Activated CD4-positive, alpha-beta memory T cell treated with anti-CD3 and anti-CD28 coated beads, Interleukin-2, amount 10 ng/mL, durations not matched to agents 7 days and 5 days (primary cell): Measurements from ENCODE around the gene SLC6A9. TPM values are rescaled to one million over a fixed set of nuclear protein-coding genes. Genes with fewer than 3 reads are reported as not detected.

ENCODE experiments used
- CTCF ChIA-PET: fragments of 350-600 bp; sonication (Branson Sonifier 250); formaldehyde crosslinking; loops from one replicate; lab custom pipeline; 2021; ENCODE audit warnings: antibody characterized with exemption, inconsistent platforms; lab: Charles Lee
- POLR2A ChIA-PET: fragments of 350-600 bp; sonication (Branson Sonifier 250); formaldehyde crosslinking; loops from one replicate; lab custom pipeline; 2021; ENCODE audit warnings: antibody characterized with exemption; lab: Charles Lee
- DNase-seq: peaks from one replicate; pipeline ENCODE4 v3.0.0-alpha.2; 2020
- H3K27ac Mint-ChIP-seq: one replicate; pipeline ENCODE4 v1.8.0; 2021; ENCODE audit warnings: mild to moderate bottlenecking, mixed read lengths
- H3K27me3 Mint-ChIP-seq: one replicate; pipeline ENCODE4 v1.8.0; 2021; ENCODE audit warnings: mixed read lengths
- H3K36me3 Mint-ChIP-seq: one replicate; pipeline ENCODE4 v1.8.0; 2021; ENCODE audit warnings: low read depth, mixed read lengths
- H3K4me1 Mint-ChIP-seq: one replicate; pipeline ENCODE4 v1.8.0; 2021; ENCODE audit warnings: mixed read lengths
- H3K4me3 Mint-ChIP-seq: one replicate; pipeline ENCODE4 v1.8.0; 2021; ENCODE audit warnings: mild to moderate bottlenecking, mixed read lengths
- H3K9me3 Mint-ChIP-seq: one replicate; pipeline ENCODE4 v1.8.0; 2021; ENCODE audit warnings: mixed read lengths
- total RNA-seq, 2 experiments: library from RNA; stranded (reverse); gene quantifications; one replicate each; pipeline ENCODE4 v1.2.3, GENCODE V29; 2021

The SLC6A9 gene
- total RNA-seq, 2 experiments from 2014 or later: 4.8 to 5.7 TPM

DNA sequence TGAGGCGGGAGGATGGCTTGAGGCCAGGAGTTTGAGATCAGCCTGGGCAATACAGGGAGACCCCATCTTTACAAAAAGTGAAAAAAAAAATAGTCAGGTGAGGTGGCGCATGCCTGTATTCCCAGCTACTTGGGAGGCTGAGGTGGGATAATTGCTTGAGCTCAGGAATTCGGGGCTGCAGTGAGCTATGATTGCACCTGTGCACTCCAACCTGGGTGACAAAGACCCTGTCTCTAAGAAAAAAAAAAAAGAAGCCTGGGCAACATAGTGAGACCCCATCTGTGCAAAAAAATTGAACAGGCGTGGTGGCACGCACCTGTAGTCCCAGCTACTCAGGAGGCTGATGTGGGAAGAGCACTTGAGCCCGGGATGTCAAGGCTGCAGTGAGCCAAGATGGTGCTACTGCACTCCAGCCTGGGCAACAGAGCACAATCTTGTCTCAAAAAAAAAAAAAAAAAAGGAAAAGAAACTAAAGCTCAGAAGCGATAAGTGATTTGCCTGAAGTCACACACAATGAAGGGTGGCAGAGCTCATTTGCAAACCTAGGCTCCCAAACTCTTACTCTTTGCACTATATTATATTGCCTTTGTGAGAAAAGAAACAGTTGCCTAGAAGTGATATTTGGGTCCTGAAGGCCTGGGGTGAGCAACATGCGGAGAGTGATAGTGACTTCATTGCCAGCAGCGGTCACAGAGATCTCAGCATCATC lies 37.9 kb downstream of the SLC6A9 start:
- H3K9me3 Mint-ChIP-seq: no peaks in the 10 kb centered on the region
- H3K36me3 Mint-ChIP-seq: no peaks in the 10 kb centered on the region
- H3K4me1 Mint-ChIP-seq: peaks cover 25% of the 10 kb centered on the region
- POLR2A ChIA-PET: interaction anchor here (1.8 kb wide), 1 partner anchor 18 kb away, joined by 15 read pairs; the partner anchor contains the start of gene ATP6V0B
- no peak for DNase-seq
- H3K27ac Mint-ChIP-seq: no peak overlapping the region
- no peak overlapping the region for H3K4me3 Mint-ChIP-seq
- CTCF ChIA-PET: interaction anchor here (0.8 to 2.9 kb wide), 10 partner anchors 11 to 230 kb away, joined by 3 to 12 read pairs (median 6); partner anchors contain the start of gene ATP6V0B
- no peaks in the 10 kb centered on the region for H3K27me3 Mint-ChIP-seq

DNA sequence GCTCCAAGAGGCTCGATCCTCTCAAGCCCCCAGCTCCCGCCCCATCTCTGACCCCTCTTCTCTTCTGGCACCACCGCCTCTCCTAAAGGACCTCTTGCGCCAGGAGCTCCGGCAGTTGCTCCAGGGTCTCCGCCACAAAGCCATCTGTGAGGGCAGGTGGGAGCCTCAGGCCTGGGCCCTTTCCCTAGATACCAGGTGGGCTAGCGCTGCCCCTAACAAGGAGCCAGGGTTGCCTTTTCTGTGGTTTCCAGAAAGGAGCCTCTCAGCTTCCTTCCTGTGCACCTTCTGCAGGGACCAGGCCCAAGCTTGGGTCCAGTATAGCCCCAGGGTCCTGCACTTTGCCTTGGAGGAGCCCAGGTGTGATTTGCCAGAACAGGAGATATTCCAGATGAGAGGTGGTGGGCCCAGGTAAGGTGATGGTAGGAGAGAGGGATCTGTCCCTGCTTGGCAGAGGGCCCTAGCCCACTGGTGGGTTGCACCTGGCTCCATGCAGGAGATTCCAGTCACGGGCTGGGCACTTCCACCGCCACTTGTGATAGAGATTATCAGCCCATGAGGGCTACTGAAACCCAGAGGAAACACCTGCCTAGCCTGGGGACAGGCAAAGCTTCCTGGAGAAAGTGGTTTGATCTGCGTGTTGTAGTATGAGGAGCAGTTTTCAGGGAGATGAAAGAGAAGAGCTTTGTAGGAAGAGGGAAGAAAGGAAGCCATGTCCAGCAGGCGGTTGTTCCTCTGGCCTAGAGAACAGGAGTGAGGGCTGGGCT lies 38.8 kb downstream of the SLC6A9 start:
- POLR2A ChIA-PET: interaction anchor here (1.8 kb wide), 1 partner anchor 17 kb away, joined by 15 read pairs; the partner anchor contains the start of gene ATP6V0B
- peak overlapping the region; percentile 90 for H3K4me3 Mint-ChIP-seq
- H3K36me3 Mint-ChIP-seq: no peaks in the 10 kb centered on the region
- H3K27me3 Mint-ChIP-seq: no peaks in the 10 kb centered on the region
- H3K9me3 Mint-ChIP-seq: no peaks in the 10 kb centered on the region
- H3K4me1 Mint-ChIP-seq: peaks cover 24% of the 10 kb centered on the region
- no peak overlapping the region for H3K27ac Mint-ChIP-seq
- DNase-seq: no peak
- CTCF ChIA-PET: interaction anchor here (0.8 to 2.9 kb wide), 9 partner anchors 12 to 229 kb away, joined by 3 to 12 read pairs (median 6); partner anchors contain the start of gene ATP6V0B

DNA sequence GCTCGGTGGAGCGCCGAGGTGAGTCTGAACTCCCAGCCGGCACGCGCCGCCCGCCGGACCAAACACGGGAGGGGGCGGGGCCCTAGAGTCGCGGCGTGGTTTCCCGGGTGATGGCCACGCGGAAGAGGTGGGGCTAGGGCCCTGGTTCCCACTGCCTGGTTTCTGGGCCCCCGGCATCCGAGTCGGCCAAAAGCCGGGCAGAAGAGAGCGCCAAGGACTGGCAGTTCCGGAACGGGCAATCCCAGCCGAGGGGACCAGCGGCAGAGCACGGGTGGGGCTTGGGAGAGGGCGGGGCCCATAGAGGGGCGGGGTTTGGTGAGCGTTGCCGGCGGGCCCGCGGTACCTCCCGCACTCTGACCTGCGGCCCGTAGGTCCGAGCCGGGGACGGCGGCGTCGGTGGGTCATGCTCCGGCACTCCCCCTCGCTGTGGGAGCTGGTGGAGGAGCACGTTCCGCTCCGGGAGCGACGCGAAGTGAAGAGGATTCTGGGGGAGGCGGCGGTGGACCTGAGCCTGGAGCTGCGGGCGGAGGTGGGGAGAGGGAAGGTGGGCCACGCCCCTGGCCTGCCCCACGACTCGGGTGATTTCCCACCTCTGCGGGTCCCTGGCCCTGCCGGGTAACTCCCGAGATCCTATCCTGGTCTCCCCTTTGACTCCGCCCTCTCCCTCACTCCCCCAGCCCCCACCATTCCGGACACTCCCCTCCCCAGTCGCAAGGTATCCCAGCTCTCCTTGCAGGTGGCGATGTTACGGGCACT lies 39.6 kb downstream of the SLC6A9 start, which contains the start of gene CCDC24:
Gene CCDC24 (plus strand): TSS at position 124 of the 756 bp plus-strand sequence. CDS start 280 bp downstream, at position 404.
- POLR2A ChIA-PET: interaction anchor here (1.8 to 3.5 kb wide), 2 partner anchors 16 kb away, joined by 15 to 19 read pairs; partner anchors contain the start of gene ATP6V0B
- peak within 1 kb of the TSS; percentile 64 for H3K27ac Mint-ChIP-seq
- peak; percentile 78 for DNase-seq

DNA sequence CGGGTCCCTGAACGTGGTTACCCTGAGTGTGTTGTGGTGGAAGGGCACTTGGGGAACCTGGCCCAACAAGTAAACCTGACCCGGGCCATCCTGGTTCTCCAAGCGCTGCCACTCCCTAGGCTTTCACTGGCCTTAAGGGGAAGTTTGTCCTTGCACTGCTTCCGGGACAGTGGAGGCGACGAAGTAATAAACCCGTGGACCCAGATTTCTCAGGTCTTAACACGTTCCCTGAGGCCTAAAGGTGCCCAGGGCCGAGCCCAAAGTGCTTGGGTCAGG lies 40.1 kb downstream of the SLC6A9 start:
- CTCF ChIA-PET: no interaction called here
- Mint-ChIP-seq H3K27me3 (no peaks in the 10 kb centered on the region), H3K36me3 (no peaks in the 10 kb centered on the region), H3K4me1 (peaks cover 24% of the 10 kb centered on the region), H3K4me3 (peak overlapping the region; percentile 90), H3K9me3 (no peaks in the 10 kb centered on the region), H3K27ac (no peak overlapping the region)
- no peak for DNase-seq
- POLR2A ChIA-PET: interaction anchor here (1.0 to 3.5 kb wide), 2 partner anchors 16 to 44 kb away, joined by 3 to 19 read pairs; partner anchors contain the start of genes ATP6V0B and IPO13

More for the DNA sequence above, 39.6 kb downstream of the SLC6A9 start, which contains the start of gene CCDC24:
- Mint-ChIP-seq H3K4me3 (peak within 1 kb of the TSS; percentile 90), H3K27me3 (no peaks in the 10 kb centered on the region), H3K36me3 (no peaks in the 10 kb centered on the region), H3K9me3 (no peaks in the 10 kb centered on the region), H3K4me1 (peaks cover 24% of the 10 kb centered on the region)
- CTCF ChIA-PET: interaction anchor here (1.0 to 2.9 kb wide), 6 partner anchors 13 to 228 kb away, joined by 3 to 12 read pairs (median 8); partner anchors contain the start of gene ATP6V0B

DNA sequence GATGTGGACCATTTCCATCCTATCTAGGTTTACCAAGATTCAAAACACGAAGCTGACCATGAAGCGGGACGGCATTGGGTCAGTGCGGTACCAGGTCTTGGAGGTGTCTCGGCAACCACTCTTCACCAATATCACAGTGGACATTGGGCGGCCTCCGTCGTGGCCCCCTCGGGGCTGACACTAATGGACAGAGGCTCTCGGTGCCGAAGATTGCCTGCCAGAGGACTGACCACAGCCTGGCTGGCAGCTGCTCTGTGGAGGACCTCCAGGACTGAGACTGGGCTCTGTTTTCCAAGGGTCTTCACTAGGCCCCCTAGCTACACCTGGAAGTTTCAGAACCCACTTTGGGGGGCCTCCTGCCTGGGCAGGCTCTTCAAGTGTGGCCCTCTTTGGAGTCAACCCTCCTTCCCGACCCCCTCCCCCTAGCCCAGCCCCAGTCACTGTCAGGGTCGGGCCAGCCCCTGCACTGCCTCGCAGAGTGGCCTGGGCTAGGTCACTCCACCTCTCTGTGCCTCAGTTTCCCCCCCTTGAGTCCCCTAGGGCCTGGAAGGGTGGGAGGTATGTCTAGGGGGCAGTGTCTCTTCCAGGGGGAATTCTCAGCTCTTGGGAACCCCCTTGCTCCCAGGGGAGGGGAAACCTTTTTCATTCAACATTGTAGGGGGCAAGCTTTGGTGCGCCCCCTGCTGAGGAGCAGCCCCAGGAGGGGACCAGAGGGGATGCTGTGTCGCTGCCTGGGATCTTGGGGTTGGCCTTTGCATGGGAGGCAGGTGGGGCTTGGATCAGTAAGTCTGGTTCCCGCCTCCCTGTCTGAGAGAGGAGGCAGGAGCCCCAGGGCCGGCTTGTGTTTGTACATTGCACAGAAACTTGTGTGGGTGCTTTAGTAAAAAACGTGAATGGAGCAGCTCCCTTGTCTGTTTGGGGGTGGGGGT lies 40.7 kb downstream of the SLC6A9 start:
- POLR2A ChIA-PET: interaction anchor here (0.7 to 3.5 kb wide), 3 partner anchors 15 to 44 kb away, joined by 3 to 19 read pairs (median 3); partner anchors contain the start of genes ATP6V0B and IPO13
- H3K36me3 Mint-ChIP-seq: no peaks in the 10 kb centered on the region
- H3K9me3 Mint-ChIP-seq: no peaks in the 10 kb centered on the region
- H3K4me3 Mint-ChIP-seq: peak overlapping the region; percentile 90
- H3K4me1 Mint-ChIP-seq: peaks cover 24% of the 10 kb centered on the region
- DNase-seq: no peak
- CTCF ChIA-PET: interaction anchor here (0.8 to 1.8 kb wide), 2 partner anchors 15 to 16 kb away, joined by 3 to 8 read pairs; partner anchors contain the start of gene ATP6V0B
- H3K27me3 Mint-ChIP-seq: no peaks in the 10 kb centered on the region
- H3K27ac Mint-ChIP-seq: no peak overlapping the region

DNA sequence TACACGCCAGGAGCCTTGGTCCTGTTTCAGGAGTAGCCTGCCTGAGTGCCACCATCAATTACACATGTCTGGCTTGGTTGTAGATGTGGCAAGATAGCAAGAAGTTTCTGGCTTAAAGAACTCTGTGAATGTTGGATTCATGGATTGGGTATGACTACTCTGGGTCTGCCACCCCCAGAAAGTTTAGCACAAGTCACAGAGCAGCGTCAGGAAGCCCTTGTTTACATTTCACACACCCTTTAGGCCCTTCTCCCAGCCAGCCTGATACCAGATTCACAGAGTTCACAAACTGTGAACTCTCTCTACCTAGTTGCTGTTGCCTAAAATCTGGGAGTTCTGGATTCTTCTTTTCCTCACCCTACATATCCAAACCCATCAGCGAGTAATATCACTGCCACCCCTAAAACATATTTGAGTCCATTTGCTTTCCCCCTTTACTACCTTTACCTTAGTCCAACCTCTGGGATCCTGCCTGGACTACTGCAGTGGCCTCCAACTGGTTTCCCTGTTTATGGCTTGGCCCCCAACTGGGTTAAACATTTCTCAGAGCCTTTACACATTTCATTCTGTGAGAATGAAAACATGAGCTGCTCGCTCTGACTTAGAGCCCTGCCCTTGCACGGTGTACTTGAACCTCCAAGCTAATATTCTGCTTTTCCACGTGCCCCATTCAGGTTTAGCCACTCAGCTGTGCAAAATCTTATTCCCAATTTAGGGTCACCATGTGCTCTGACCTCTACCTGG lies 43.9 kb downstream of the SLC6A9 start:
- Mint-ChIP-seq H3K4me3 (no peak overlapping the region), H3K27me3 (no peaks in the 10 kb centered on the region), H3K27ac (no peak overlapping the region), H3K36me3 (no peaks in the 10 kb centered on the region), H3K9me3 (no peaks in the 10 kb centered on the region), H3K4me1 (peaks cover 17% of the 10 kb centered on the region)
- ChIA-PET CTCF (no interaction called here), POLR2A (interaction anchor here (2.5 kb wide), 1 partner anchor 12 kb away, joined by 9 read pairs; the partner anchor contains the start of gene ATP6V0B)
- DNase-seq: no peak

DNA sequence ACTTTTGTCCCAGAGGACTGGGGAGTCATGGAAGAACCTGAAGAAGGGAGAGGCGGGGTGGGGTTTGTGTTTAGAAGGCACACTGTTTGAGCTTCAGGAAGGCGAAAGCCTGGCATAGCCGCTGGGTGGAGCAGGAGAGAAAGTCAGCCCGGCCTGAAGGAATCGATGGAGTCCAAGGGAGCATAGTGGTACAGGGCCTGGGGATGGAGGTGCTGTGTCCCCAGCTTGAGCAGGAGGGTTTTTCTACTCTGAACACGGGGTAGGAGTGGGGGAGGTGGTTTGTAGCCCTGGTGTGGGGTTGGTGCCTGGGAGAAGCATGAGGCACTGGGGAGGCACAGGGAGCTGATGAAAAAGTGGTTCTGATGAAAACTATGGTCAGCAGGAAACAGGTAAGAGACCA lies 44.5 kb downstream of the SLC6A9 start:
- DNase-seq: no peak
- POLR2A ChIA-PET: interaction anchor here (2.5 kb wide), 1 partner anchor 11 kb away, joined by 9 read pairs; the partner anchor contains the start of gene ATP6V0B
- no peak overlapping the region for H3K27ac Mint-ChIP-seq

DNA sequence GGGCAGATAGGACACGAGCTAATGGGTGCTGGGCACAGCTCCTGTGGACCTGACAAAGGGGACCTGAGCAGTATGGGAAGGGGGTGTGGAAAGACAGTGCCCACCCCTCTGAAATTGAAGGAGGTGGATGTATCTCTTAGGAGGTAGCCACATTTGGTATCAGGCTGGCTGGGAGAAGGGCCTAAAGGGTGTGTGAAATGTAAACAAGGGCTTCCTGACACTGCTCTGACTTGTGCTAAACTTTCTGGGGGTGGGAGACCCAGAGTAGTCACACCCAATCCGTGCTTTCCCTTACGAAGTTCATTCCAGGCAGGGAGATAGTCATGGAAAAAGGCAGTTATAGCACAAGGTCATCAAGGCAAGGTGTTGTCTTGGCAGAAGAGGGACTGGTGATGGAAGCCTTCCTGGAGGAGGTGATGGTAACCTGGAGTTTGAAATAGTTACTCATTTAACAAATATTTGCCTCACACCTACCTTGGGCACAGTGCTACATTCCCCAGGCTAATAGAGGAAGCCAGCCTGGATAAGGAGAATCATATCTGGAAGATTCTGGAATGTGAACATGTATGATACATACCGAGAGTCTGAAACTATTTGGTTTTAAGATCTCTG lies 45.2 kb downstream of the SLC6A9 start:
- no peaks in the 10 kb centered on the region for H3K9me3 Mint-ChIP-seq
- no peak for DNase-seq
- no peaks in the 10 kb centered on the region for H3K27me3 Mint-ChIP-seq
- ChIA-PET CTCF (no interaction called here), POLR2A (interaction anchor here (2.5 kb wide), 1 partner anchor 10 kb away, joined by 9 read pairs; the partner anchor contains the start of gene ATP6V0B)
- no peak overlapping the region for H3K27ac Mint-ChIP-seq
- no peaks in the 10 kb centered on the region for H3K36me3 Mint-ChIP-seq
- H3K4me1 Mint-ChIP-seq: peaks cover 6% of the 10 kb centered on the region
- no peak overlapping the region for H3K4me3 Mint-ChIP-seq

More for the DNA sequence above, 44.5 kb downstream of the SLC6A9 start:
- H3K4me1 Mint-ChIP-seq: peaks cover 12% of the 10 kb centered on the region
- H3K4me3 Mint-ChIP-seq: no peak overlapping the region
- no peaks in the 10 kb centered on the region for H3K9me3 Mint-ChIP-seq
- H3K27me3 Mint-ChIP-seq: no peaks in the 10 kb centered on the region
- CTCF ChIA-PET: no interaction called here
- H3K36me3 Mint-ChIP-seq: no peaks in the 10 kb centered on the region

DNA sequence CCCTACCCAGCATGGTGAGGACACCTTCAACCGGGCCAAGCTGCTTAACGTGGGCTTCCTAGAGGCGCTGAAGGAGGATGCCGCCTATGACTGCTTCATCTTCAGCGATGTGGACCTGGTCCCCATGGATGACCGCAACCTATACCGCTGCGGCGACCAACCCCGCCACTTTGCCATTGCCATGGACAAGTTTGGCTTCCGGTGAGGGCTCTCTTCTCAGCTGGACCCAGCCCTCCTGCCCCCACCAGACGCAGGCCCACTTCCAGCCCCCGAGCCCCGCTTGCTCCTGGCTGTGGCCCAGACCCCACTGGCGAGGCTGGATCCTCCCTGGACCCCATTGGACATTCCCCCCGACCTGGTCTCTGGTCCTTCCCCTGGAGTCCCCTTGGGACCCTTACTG lies 46.4 kb downstream of the SLC6A9 start:
- ChIA-PET CTCF (no interaction called here), POLR2A (no interaction called here)
- Mint-ChIP-seq H3K4me3 (no peak overlapping the region), H3K27me3 (no peaks in the 10 kb centered on the region), H3K4me1 (peaks cover 13% of the 10 kb centered on the region), H3K9me3 (no peaks in the 10 kb centered on the region), H3K36me3 (no peaks in the 10 kb centered on the region), H3K27ac (no peak overlapping the region)
- DNase-seq: no peak

DNA sequence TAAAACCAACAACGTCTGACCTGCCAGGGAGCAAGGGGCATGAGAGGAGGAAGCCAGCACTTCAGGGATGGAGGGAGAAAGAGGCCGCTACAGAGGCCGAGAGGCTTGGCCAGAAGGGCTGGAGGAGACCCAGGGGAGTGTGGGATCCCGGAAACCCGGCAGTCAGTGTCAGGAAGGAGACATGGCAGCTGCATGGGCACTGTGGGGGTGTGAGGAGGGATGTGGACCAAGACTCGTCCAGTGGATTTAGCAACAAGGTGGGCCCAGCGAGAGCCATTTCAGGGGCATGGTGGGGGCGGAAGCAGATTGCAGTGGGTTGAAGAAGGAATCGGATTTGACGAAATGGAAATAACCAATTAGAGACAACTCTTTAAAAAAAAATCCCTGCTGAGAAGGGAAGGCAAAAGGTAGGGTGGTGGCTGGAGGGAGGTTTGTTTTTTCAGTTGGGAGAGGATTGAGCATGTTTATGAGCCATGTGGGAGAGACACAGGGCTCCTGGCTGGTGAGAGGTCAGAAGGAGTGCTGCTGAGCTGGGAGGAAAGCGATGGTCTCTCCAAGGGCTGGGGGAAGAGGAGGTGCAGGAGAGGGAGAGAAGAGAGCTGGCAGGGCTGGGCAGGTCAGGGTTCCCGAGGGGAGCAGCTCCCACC lies 47.9 kb downstream of the SLC6A9 start:
- no peaks in the 10 kb centered on the region for H3K27me3 Mint-ChIP-seq
- POLR2A ChIA-PET: no interaction called here
- H3K4me3 Mint-ChIP-seq: no peak overlapping the region
- H3K9me3 Mint-ChIP-seq: no peaks in the 10 kb centered on the region
- no peak for DNase-seq
- H3K4me1 Mint-ChIP-seq: peaks cover 19% of the 10 kb centered on the region
- no peak overlapping the region for H3K27ac Mint-ChIP-seq
- H3K36me3 Mint-ChIP-seq: no peaks in the 10 kb centered on the region
- CTCF ChIA-PET: no interaction called here
